BLaER1 (cell line): Measurements from ENCODE around the gene GPATCH2.
"Not testable (repeated sequence)": the region's sequence is repeated elsewhere in the genome, so short reads cannot be mapped to it uniquely, and the experiment has no call there.

Experiments
- H3K27ac ChIP-seq: shearing (Covaris generic); formaldehyde crosslinking; 2 replicates; pipeline ENCODE4 v1.8.1; 2022
- H3K27me3 ChIP-seq: shearing (Covaris generic); formaldehyde crosslinking; 2 replicates; pipeline ENCODE4 v1.8.1; 2022
- H3K36me3 ChIP-seq: shearing (Covaris generic); formaldehyde crosslinking; 2 replicates; pipeline ENCODE4 v1.8.1; 2022
- H3K4me1 ChIP-seq: shearing (Covaris generic); formaldehyde crosslinking; 2 replicates; pipeline ENCODE4 v1.8.1; 2022
- H3K4me2 ChIP-seq: shearing (Covaris generic); formaldehyde crosslinking; 2 replicates; pipeline ENCODE4 v1.8.1; 2022
- H3K4me3 ChIP-seq: shearing (Covaris generic); formaldehyde crosslinking; 2 replicates; pipeline ENCODE4 v1.8.1; 2022
- H3K9ac ChIP-seq: shearing (Covaris generic); formaldehyde crosslinking; 2 replicates; pipeline ENCODE4 v1.8.1; 2022
- H3K9me3 ChIP-seq: shearing (Covaris generic); formaldehyde crosslinking; 2 replicates; pipeline ENCODE4 v1.8.1; 2022
- H4K20me1 ChIP-seq: shearing (Covaris generic); formaldehyde crosslinking; 2 replicates; pipeline ENCODE4 v1.8.1; 2022
- Cebpa-rat ChIP-seq: shearing (Covaris generic); IDR thresholded peaks from 2 replicates; pipeline ENCODE4 v1.8.1; 2022

The GPATCH2 gene

DNA sequence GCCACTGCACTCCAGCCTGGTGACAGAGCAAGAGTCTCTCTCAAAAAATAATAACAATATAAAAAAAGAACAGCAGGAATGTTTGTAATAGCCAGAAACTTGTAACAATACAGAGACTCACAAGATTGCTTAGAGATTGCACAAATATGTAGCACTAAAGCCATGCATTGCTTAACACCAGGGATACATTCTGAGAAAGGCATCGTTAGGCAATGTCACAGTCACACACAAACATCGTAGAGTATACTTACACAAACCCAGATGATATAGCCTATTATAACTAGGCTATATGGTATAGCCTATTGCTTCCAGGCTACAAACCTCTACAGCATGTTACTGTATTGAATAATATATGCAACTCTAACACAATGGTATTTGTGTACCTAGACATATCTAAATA lies 45.3 kb downstream of the GPATCH2 start:
- no peak overlapping the region for H3K27ac ChIP-seq

DNA sequence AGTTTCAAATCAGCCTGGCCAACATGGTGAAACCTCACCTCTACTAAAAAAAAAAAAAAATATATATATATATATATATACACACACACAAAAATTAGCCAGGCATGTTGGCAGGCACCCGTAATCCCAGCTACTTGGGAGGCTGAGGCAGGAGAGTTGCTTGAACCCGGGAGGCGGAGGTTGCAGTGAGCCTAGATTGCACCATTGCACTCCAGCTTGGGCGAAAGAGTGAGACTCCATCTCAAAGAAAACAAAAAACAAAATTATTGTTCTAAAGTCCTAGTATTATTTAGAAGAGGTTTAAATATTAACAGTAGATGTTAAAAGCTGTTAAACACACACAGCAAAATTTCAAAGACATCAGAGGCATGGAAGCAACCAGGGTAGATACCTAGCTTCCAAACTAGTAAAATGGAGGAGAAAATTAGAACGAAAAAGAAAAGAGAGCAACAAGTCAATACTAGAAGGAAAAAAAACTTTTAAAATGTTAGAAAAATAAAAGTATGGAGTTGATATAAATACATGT lies 46.5 kb downstream of the GPATCH2 start:
- H3K9ac ChIP-seq, H3K36me3 ChIP-seq: not testable (repeated sequence)

More for the DNA sequence above, 45.3 kb downstream of the GPATCH2 start:
- no peaks in the 10 kb centered on the region for H3K9me3 ChIP-seq
- no peaks in the 10 kb centered on the region for H4K20me1 ChIP-seq
- no peaks in the 10 kb centered on the region for H3K27me3 ChIP-seq
- H3K4me1 ChIP-seq, result no peaks in the 10 kb centered on the region
- H3K4me2 ChIP-seq, result no peak overlapping the region
- H3K36me3 ChIP-seq, result no peaks in the 10 kb centered on the region
- no peak overlapping the region for H3K4me3 ChIP-seq
- no peak overlapping the region for H3K9ac ChIP-seq
- TF ChIP-seq Cebpa-rat, result no peak

DNA sequence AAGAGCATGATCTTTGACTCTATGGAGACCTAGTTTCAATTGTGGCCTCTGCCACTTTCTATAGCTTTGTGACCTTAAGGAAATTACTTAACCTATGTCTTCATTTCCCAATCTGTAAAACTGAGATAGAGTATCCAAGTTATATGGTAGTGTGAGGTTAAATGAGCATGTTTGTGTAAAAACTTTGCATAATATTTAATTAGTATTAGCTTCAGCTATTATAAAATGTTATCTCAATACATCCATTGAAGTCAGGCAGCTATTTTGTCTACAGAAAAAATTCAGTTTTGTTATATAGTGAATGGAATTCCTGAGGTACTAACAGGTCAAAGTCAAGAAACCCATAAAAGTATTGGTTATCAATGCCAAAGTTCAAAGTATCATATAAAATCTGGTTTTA lies 53.6 kb downstream of the GPATCH2 start:
- H3K27me3 ChIP-seq, result no peaks in the 10 kb centered on the region
- no peaks in the 10 kb centered on the region for H4K20me1 ChIP-seq
- TF ChIP-seq Cebpa-rat, result no peak

More for the DNA sequence above, 46.5 kb downstream of the GPATCH2 start:
- H3K27ac ChIP-seq, H3K4me1 ChIP-seq, H3K4me3 ChIP-seq, H3K9me3 ChIP-seq, H4K20me1 ChIP-seq, H3K27me3 ChIP-seq, H3K4me2 ChIP-seq: not testable (repeated sequence)

DNA sequence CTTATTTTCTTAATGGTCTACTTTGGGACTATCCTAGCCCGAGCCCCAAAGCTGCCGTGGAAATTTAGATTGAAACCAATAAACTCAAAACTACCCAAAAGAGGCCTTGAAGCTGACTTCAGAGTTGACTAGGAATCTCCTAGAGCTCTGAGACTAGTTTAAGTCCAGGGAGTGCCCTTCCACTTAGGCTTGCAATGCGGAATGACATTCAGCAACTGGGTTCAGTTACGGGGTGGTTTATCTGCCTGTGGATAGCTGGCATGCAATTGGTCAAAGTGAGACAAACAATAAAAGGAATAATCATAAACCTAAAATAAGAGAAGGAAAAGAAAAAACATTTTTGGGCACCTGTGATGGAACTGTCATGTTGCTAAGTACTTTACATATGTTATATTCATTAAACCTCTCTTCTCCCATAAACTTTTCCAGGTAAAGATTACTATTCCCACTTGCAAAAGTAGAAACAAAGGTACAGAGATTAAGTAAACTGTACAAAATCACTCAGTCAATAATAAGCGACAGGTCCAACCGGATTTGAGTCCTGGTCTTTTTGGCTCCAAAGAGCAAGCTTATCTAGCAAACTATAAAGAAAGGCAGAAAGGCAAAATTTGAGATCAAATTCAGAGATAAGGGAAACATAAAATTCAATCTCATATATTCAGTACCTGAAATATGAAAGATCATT lies 56.5 kb downstream of the GPATCH2 start:
- TF ChIP-seq Cebpa-rat, result no peak
- no peak overlapping the region for H3K27ac ChIP-seq
- H3K4me2 ChIP-seq, result no peak overlapping the region
- H3K27me3 ChIP-seq, result no peaks in the 10 kb centered on the region
- H3K36me3 ChIP-seq, result no peaks in the 10 kb centered on the region
- H3K4me3 ChIP-seq, result no peak overlapping the region
- H3K9ac ChIP-seq, result no peak overlapping the region
- H4K20me1 ChIP-seq, result no peaks in the 10 kb centered on the region
- no peaks in the 10 kb centered on the region for H3K9me3 ChIP-seq
- H3K4me1 ChIP-seq, result no peaks in the 10 kb centered on the region

More for the DNA sequence above, 53.6 kb downstream of the GPATCH2 start:
- Histone ChIP-seq H3K9ac (no peak overlapping the region), H3K4me3 (no peak overlapping the region), H3K4me2 (no peak overlapping the region), H3K9me3 (no peaks in the 10 kb centered on the region), H3K36me3 (no peaks in the 10 kb centered on the region), H3K4me1 (no peaks in the 10 kb centered on the region), H3K27ac (no peak overlapping the region)

DNA sequence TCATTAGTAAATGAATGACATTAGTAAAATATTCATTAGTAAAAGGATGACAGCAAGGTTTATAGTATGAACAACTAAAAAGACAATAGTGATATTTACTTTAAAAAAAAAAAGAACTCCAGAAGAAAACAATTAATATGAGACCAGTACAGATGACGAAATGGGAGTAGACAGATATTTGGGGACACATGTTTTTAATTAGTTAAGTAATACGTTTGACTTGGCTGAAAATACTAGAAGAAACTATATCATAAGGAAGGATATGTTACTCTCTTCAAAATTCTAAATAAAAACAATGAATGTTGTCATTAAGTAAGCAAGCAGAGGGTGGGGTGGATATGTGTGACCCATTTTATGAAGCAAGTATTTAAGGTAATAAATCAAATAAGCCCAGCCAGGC lies 61.9 kb downstream of the GPATCH2 start:
- Histone ChIP-seq H3K4me2 (no peak overlapping the region), H3K36me3 (no peaks in the 10 kb centered on the region), H3K9me3 (no peaks in the 10 kb centered on the region), H3K27ac (no peak overlapping the region), H3K4me3 (no peak overlapping the region), H4K20me1 (no peaks in the 10 kb centered on the region), H3K4me1 (no peaks in the 10 kb centered on the region), H3K9ac (no peak overlapping the region), H3K27me3 (no peaks in the 10 kb centered on the region)
- TF ChIP-seq Cebpa-rat, result no peak

DNA sequence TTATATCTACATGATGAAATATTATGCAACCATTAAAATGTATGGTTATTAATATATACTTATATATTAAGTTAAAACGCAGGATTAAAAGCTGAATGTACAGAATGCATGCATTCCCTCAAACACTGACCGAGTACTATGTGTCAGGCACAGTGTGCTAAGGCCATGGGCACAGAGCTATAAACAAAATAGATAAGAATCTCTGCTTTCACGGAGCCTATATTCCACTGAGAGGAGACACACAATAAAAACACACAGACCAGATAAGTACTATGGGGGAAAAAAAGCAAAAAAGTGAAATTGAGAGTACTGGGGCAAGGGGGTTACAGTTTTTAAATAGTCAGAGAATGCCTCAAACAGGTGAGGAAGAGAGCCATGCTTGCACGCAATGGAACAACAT lies 62.7 kb downstream of the GPATCH2 start:
- H3K4me1 ChIP-seq, result no peaks in the 10 kb centered on the region
- no peaks in the 10 kb centered on the region for H3K27me3 ChIP-seq
- TF ChIP-seq Cebpa-rat, result no peak
- no peak overlapping the region for H3K4me3 ChIP-seq
- no peak overlapping the region for H3K9ac ChIP-seq
- no peak overlapping the region for H3K27ac ChIP-seq
- H3K36me3 ChIP-seq, result no peaks in the 10 kb centered on the region
- H3K4me2 ChIP-seq, result no peak overlapping the region
- no peaks in the 10 kb centered on the region for H3K9me3 ChIP-seq
- H4K20me1 ChIP-seq, result no peaks in the 10 kb centered on the region

DNA sequence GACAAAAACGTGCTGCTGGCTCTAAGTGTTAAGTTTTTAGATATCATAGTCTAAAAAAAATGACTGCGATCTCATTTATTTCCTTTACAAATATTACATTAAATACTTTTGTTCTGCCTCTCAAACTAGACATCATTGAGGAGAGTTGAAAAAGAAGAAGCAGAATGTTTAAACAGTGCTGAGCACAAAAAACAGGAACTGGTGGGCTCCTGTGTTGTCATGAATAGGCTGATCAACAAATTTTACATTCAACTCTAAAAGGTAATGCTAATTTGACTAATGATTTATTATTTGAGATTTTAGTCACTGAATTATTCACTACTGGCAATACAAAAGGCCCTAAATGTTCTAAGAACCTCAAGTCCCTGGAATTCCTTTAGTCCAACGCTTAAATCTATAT lies 66.1 kb downstream of the GPATCH2 start:
- TF ChIP-seq Cebpa-rat, result no peak
- H3K4me1 ChIP-seq, result no peaks in the 10 kb centered on the region
- H3K4me2 ChIP-seq, result no peak overlapping the region
- H4K20me1 ChIP-seq, result no peaks in the 10 kb centered on the region
- no peaks in the 10 kb centered on the region for H3K9me3 ChIP-seq
- no peak overlapping the region for H3K9ac ChIP-seq
- H3K27ac ChIP-seq, result no peak overlapping the region
- no peak overlapping the region for H3K4me3 ChIP-seq
- no peaks in the 10 kb centered on the region for H3K36me3 ChIP-seq
- no peaks in the 10 kb centered on the region for H3K27me3 ChIP-seq

DNA sequence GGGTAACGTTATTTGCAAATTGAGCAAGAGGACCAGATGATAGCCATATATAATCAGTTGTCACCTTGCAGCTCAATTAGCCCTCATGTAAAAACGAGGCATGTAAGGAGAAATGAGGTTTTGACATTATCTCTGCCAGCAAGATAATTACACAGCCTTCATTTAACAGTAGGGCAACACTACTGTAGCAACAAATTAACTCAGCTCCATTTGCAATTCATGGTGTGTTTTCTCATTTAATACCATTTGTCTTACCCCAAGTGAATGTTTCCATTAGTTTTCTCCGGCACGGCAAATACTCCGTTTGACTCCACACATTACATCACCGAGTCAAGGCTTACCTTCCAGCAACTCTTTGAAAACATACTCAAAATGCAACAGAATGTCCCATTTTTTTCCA lies 66.7 kb downstream of the GPATCH2 start:
- no peak overlapping the region for H3K4me2 ChIP-seq
- H3K27me3 ChIP-seq, result no peaks in the 10 kb centered on the region
- no peak overlapping the region for H3K9ac ChIP-seq
- no peaks in the 10 kb centered on the region for H3K4me1 ChIP-seq
- no peaks in the 10 kb centered on the region for H4K20me1 ChIP-seq
- H3K36me3 ChIP-seq, result no peaks in the 10 kb centered on the region
- no peaks in the 10 kb centered on the region for H3K9me3 ChIP-seq
- no peak overlapping the region for H3K27ac ChIP-seq
- no peak overlapping the region for H3K4me3 ChIP-seq
- no peak for TF ChIP-seq Cebpa-rat

DNA sequence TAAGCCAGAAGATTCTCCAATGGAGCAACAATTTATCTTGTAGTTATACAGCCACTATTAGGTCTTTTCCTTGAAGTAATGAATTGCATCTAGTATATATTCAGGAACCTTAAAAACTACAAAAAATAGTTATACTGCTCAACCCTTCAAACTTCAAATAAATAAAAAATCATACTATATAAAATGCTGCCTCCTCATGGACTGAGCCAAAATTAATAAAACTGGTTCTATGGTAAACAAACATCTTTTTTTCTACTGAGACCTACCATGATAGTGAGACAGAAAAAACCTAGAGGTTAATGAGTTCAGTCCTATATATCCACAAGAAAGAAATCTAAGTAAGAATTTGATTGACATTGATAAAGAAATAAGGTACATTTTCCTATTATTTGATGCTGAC lies 67.7 kb downstream of the GPATCH2 start:
- Histone ChIP-seq H3K9me3 (no peaks in the 10 kb centered on the region), H3K9ac (no peak overlapping the region), H3K36me3 (no peaks in the 10 kb centered on the region), H3K4me2 (no peak overlapping the region), H3K27me3 (no peaks in the 10 kb centered on the region), H3K4me1 (no peaks in the 10 kb centered on the region), H3K4me3 (no peak overlapping the region), H3K27ac (no peak overlapping the region), H4K20me1 (no peaks in the 10 kb centered on the region)
- no peak for TF ChIP-seq Cebpa-rat

DNA sequence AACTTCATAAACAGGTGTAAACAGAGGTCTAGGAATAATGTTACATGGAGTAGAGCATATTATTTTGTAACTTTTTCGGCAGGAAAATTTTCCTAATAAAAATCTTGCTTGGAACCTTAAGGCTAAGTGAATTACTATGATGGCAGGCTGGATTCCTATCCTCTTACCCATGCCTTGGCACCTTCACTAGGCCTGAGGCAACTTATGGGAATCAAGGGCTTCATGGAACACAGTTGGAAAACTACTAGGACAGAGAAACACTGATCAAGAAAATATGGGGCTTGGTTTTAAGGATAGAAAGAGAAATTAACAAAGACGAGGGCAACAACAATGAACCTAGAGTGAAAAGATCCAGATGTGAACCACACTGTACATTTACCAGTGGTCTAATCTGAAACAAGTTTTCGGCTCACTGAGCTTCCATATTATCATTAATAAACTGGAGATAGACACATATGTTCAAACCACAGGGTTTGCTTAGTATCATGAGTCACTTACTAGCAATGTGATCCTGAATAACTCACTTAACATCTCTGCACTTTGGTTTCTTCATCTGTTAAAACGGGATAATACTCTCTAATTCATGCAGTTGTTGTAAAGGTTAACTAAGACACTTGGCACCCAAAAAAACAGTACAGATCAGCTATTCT lies 68.5 kb downstream of the GPATCH2 start:
- Histone ChIP-seq H3K36me3 (no peaks in the 10 kb centered on the region), H3K9me3 (no peaks in the 10 kb centered on the region), H3K27ac (no peak overlapping the region), H3K27me3 (no peaks in the 10 kb centered on the region), H4K20me1 (no peaks in the 10 kb centered on the region), H3K4me2 (no peak overlapping the region), H3K4me1 (no peaks in the 10 kb centered on the region), H3K9ac (no peak overlapping the region), H3K4me3 (no peak overlapping the region)
- TF ChIP-seq Cebpa-rat, result no peak
